GM19351 (cell line): Measurements from ENCODE around the gene CPNE7.
"Not testable (repeated sequence)": the region's sequence is repeated elsewhere in the genome, so short reads cannot be mapped to it uniquely, and the experiment has no call there.

Source experiments
- ATAC-seq: cut with Tn5 transposase; IDR thresholded peaks from one replicate; pipeline ENCODE4 v1.9.1; 2021; ENCODE audit warnings: mild to moderate bottlenecking, moderate library complexity; ENCODE audit not compliant: unreplicated experiment

CPNE7 gene

DNA sequence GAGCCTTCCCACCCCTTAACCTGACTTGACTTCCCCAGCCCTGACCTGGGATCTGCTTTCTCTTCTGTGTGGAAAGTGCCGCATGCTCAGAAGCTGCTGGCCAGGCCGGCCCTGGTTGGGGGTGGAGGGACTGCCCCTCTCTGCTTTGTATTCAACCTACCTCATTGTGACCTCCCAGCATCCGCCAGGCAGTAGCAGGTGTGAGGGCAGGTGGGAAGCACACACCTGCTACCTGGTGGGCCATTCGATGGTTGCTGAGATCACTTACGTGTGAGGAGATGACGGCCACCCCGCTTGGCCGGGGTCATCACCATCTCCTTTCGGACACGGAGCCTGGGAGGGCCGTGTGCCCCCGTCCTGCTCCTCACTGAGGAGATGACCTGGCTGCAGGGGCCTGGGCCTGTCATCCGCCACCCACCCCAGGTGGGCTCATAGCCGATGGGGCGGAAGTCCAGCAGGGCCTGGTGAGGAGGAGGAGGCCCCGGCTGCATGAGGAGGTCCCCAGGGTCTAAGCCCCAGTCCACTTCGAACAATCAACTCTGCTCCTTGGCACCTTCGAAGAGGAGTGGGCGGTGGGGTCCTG lies 7.1 kb downstream of the CPNE7 start:
- ATAC-seq = no peak

- ATAC-seq = no peak
Measured at GRCh38 chr16:89583197-89583894, 7.8 kb downstream of the CPNE7 start.

DNA sequence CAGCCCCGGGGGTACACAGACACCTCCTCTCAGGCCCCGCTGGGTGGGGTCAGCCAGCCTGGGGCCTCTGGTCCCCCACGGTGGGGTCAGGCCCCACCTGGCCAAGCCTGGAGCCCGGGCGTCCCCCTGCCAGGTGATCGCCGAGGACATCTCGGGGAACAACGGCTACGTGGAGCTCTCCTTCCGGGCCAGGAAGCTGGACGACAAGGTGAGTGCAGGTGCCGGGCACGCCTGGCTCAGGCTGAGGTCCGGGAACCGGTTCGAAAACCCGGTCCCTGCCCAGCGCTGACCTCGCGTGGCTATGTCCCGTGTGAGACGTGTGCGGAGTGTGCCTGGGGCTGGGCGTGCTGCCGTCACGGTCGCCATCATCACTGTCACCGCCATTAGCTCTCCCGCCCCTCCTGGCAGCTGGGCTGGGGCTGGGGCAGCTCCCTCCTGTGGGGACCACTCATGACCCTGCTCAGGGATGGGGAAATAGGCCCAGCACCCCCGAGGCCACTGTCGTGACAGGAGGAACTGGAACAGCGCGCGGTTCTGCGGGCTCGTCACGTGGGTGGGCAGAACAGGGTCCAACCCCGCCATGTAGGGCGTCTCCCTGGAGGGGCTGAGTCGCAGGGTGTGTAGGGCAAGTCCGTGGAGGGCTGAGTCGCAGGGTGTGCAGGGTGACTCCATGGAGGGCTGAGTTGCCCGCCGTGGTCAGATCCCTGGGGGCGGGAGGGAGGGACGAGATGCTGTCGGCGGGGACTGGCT lies 8.5 kb downstream of the CPNE7 start:
- no peak for ATAC-seq

- no peak for ATAC-seq
Measured at GRCh38 chr16:89584768-89585549, 9.4 kb downstream of the CPNE7 start.

GRCh38 chr16:89586218-89586617 lies 10.7 kb downstream of the CPNE7 start:
- no peak for ATAC-seq

GRCh38 chr16:89586853-89587252 lies 11.3 kb downstream of the CPNE7 start:
- no peak for ATAC-seq

DNA sequence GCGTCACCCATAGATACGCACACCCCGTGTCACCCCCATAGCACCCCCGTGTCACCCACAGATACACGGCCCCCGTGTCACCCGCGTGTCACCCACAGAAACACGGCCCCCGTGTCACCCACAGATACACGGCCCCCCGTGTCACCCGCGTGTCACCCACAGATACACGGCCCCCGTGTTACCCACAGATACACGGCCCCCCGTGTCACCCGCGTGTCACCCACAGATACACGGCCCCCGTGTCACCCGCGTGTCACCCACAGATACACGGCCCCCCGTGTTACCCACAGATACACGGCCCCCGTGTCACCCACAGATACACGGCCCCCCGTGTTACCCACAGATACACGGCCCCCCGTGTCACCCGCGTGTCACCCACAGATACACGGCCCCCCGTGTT lies 12.1 kb downstream of the CPNE7 start:
- not testable (repeated sequence) for ATAC-seq

DNA sequence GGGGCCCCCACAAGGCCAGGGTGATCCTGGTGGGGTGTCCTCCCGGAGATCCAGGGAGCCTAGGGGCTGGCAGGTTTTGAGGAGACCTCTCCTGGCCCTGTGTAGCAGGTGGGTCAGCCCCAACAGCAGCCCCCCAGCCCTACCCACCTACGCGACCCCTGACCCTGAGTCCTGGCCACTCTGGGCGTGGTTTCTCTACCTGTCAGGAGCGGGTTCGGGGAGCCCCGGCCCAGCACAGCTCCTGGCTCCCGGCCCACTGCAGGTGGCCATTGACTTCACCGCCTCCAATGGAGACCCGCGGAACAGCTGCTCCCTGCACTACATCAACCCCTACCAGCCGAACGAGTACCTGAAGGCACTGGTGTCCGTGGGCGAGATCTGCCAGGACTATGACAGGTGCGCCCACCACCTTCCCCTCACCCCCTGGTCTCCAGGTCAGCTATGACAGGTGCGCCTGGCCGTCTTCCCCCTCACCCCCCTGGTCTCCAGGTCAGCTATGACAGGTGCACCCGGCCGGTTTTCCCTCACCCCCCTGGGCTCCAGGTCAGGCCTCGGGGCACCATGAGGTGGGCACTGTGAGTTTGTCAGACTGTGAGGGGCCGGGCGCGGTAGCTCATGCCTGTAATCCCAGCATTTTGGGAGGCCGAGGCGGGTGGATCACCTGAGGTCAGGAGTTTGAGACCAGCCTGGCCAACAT lies 13.0 kb downstream of the CPNE7 start:
- no peak for ATAC-seq

DNA sequence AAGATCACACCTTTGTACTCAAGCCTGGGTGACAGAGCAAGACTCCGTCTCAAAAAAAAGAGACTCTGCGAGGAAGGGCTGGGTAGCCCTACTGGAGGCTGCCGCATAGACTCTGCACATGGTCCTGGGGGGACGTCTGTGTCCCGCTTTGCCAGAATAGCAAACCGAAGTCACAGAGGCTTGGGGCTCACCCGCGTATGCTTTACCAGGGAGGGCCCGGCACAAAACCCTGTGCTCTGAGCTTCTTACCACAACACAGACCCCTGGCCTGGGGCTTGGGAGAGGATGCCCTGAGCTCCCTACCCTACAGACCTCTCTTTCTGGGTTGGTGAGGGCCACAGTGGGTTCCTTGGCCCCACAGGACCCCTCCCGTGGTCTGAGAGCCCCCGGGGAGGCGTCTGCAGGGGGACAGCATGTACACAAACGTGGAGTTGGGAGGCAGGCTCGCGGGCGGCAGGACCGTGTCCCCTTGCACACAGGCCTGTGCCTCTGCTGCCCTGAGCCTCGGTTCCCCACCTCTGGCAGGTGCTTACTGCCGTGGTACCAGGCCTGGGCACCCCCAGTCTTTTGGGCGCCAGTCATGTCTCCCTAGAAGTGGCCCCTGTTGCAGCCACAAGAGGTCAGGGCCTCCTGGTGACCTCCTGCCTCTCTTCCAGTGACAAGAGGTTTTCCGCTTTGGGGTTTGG lies 13.8 kb downstream of the CPNE7 start:
- no peak for ATAC-seq

DNA sequence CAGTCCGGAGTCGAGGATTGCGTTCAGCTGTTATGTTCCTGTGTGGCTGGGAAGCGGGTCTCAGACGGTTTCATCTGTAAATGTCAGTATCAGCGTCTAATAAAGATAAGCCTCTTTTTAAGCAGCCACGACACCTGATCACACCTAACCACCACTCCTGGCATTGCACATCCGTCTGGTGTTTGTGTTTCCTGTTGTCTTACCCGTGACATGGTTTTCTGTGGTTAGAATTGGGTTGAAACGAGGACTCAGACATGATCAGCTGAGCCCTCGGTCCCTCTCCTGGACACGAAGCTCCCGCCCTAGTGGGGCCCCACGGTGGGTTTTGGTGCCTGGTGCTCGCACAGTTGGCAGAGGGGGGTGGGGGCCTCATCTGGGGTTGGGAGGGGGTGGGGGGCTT lies 18.3 kb downstream of the CPNE7 start:
- ATAC-seq = no peak

GRCh38 chr16:89595330-89596060 lies 19.9 kb downstream of the CPNE7 start:
- no peak for ATAC-seq

DNA sequence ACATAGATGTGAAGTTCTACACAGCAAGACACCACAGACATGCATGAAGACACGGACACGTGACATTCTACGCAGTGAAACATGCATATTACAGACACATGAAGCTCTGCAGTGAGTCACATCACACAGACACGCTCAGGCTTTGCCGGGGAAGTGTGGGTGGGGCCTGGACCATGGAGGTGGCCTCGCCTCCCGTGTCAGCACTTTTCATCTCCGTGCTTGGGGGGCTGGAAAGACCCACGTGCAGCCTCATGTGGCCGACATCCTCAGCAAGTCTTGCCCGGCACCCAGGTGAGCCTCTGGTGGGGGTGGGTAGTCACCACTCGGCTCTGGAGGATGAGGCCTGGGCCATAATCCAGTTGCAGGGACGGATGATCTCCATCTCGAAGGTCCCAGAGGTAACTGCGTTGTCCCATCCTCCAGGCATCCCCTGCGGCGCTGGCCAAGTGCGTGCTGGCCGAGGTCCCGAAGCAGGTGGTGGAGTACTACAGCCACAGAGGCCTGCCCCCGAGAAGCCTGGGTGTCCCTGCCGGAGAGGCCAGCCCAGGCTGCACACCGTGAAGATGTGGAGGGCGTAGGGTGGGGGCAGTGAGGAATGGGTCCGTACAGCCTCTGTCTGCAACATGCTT lies 20.6 kb downstream of the CPNE7 start:
- ATAC-seq = no peak

GRCh38 chr16:89596957-89597649 lies 21.5 kb downstream of the CPNE7 start:
- ATAC-seq = no peak

DNA sequence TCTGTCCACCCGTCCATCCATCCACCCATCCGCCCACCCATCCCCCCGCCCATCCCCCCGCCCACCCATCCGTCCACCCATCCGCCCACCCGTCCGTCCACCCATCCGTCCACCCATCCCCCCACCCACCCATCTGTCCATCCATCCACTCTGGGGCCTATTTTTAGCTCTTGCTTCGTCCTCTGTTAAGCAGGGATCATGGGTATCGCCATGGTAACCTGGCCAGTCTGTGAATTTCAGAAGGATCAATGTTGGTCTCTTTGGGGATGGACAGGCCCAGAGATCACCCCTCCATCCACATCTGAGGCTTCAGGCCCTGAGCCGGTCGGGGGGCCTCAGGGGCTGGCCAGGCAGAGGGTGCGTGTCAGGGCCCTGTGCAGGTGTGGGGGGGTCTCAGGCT lies 22.6 kb downstream of the CPNE7 start:
- no peak for ATAC-seq

DNA sequence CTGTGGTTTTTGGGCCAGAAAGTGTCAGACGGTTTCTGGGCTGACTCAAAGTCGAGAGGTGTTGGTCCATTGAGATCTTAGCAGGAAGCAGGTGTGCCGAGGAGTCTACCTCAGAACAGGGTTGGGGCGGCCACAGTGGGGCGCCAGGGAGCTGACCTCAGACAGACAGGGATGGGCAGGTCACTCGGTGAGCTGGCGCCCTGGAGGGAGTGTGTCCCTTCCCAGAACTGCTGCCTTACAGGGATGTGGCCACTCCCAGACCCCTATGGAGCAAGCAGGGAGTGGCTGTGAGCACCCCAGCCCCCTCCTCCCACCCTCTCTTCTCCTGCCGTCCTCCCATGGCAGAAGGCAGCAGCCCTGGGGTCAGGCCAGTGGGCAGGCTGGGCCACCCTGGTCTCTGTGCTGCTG lies 23.9 kb downstream of the CPNE7 start:
- no peak for ATAC-seq

DNA sequence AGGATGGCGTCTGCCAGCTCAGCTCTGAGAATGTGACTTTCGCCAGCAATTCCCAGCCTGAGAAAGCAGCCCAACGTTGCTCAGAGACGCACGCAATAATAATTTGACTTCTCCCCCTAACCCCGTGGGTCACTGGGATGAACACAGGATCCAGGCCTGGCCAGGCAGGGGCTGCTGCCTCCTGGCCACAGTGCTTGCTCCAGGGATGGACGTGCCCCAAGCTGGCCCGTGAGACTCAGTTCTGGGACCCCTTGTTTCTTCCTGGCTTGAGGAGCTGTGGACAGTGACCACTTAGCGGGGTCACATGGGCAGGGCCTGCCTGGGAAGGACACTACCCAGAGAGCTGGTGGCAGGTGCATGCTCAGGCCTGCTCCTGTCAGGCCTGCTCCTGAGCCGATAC lies 24.3 kb downstream of the CPNE7 start:
- ATAC-seq = no peak

- ATAC-seq = no peak
Measured at GRCh38 chr16:89600427-89600826, 24.9 kb downstream of the CPNE7 start.

DNA sequence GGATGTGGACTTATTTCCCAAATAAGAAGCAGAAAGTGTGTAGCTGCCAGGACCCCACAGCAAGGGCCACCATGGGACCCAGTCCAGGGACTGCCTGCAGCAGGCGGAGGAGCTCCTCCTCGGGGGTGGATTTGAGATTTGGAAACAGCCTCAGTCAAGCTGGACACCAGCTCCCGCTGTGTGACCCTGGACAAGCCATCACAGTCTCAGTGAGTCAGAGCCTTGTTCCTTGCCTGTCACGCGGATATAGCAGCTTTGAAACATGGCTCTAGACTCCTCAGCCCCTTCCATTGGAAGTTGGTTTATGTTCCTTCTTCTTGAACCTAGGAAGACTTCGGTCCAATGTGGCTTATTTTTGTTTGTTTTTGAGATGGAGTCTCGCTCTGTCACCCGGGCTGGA lies 25.4 kb downstream of the CPNE7 start:
- ATAC-seq = no peak

GRCh38 chr16:89601906-89602272 lies 26.3 kb downstream of the CPNE7 start:
- no peak for ATAC-seq
